MM.1S (cell line): ENCODE measurements around the gene GSTM1.

Source experiments
- DNase-seq: peaks from one replicate; pipeline ENCODE4 v3.0.0-alpha.2; 2015
- H2AFZ ChIP-seq: fragments of 300-600 bp; sonication (generic); 2 replicates; pipeline ENCODE4 v1.6.0; 2016; ENCODE audit warnings: antibody characterized with exemption, low read length
- H3F3A ChIP-seq: fragments of 300-600 bp; sonication (generic); 2 replicates; pipeline ENCODE4 v1.6.1; 2016; ENCODE audit warnings: mild to moderate bottlenecking, antibody characterized with exemption, low read length, moderate library complexity, mixed read lengths; ENCODE audit not compliant: insufficient read depth
- H3K27ac ChIP-seq: fragments of 300-600 bp; sonication (generic); 2 replicates; pipeline ENCODE4 v1.5.1; 2016; ENCODE audit warnings: mild to moderate bottlenecking, low read length
- H3K27me3 ChIP-seq: fragments of 300-600 bp; sonication (generic); replicated peaks from 2 replicates; pipeline ENCODE4 v1.6.0; 2016; ENCODE audit warnings: low read length; ENCODE audit not compliant: insufficient read depth
- H3K36me3 ChIP-seq: fragments of 300-600 bp; sonication (generic); replicated peaks from 2 replicates; pipeline ENCODE4 v1.6.1; 2016; ENCODE audit warnings: mild to moderate bottlenecking, low read length, mixed read lengths; ENCODE audit not compliant: insufficient read depth
- H3K4me1 ChIP-seq: fragments of 300-600 bp; sonication (generic); 2 replicates; pipeline ENCODE4 v1.6.1; 2016; ENCODE audit warnings: low read length, mixed read lengths
- H3K4me2 ChIP-seq: fragments of 300-600 bp; sonication (generic); 2 replicates; pipeline ENCODE4 v1.6.0; 2016; ENCODE audit warnings: low read depth, low read length
- H3K4me3 ChIP-seq: fragments of 300-600 bp; sonication (generic); 2 replicates; pipeline ENCODE4 v1.5.1; 2016; ENCODE audit warnings: low read length, mixed read lengths
- H3K79me2 ChIP-seq: fragments of 300-600 bp; sonication (generic); 2 replicates; pipeline ENCODE4 v1.6.1; 2016; ENCODE audit warnings: mixed run types, low read length, mixed read lengths
- H3K9ac ChIP-seq: fragments of 300-600 bp; sonication (generic); 2 replicates; pipeline ENCODE4 v1.6.1; 2016; ENCODE audit warnings: low read length, mixed read lengths
- H3K9me2 ChIP-seq: fragments of 300-600 bp; sonication (generic); replicated peaks from 2 replicates; pipeline ENCODE4 v1.6.1; 2016; ENCODE audit warnings: mild to moderate bottlenecking, low read length, mixed read lengths; ENCODE audit not compliant: insufficient read depth
- H3K9me3 ChIP-seq: fragments of 300-600 bp; sonication (generic); replicated peaks from 2 replicates; pipeline ENCODE4 v1.6.1; 2016; ENCODE audit warnings: mild to moderate bottlenecking, low read length, mixed read lengths; ENCODE audit not compliant: insufficient read depth
- H4K20me1 ChIP-seq: fragments of 300-600 bp; sonication (generic); 2 replicates; pipeline ENCODE4 v1.6.1; 2016; ENCODE audit warnings: mild to moderate bottlenecking, low read length, moderate library complexity, mixed read lengths; ENCODE audit not compliant: insufficient read depth
- EZH2 ChIP-seq: fragments of 300-600 bp; sonication (generic); optimal IDR thresholded peaks from 2 replicates; pipeline ENCODE3; 2017; ENCODE audit warnings: low read depth, mild to moderate bottlenecking, antibody characterized with exemption, low read length, mixed read lengths
- EZH2phosphoT487 ChIP-seq: fragments of 300-600 bp; sonication (generic); IDR thresholded peaks from 2 replicates; pipeline ENCODE4 v1.6.1; 2018; ENCODE audit warnings: antibody characterized with exemption, low read length
- TF ChIP-seq, protein P1 (sequence below): fragments of 300-600 bp; sonication (generic); IDR thresholded peaks from 2 replicates; pipeline ENCODE4 v1.5.1; 2016; ENCODE audit warnings: antibody characterized with exemption, low read length, mixed read lengths

The GSTM1 gene

DNA sequence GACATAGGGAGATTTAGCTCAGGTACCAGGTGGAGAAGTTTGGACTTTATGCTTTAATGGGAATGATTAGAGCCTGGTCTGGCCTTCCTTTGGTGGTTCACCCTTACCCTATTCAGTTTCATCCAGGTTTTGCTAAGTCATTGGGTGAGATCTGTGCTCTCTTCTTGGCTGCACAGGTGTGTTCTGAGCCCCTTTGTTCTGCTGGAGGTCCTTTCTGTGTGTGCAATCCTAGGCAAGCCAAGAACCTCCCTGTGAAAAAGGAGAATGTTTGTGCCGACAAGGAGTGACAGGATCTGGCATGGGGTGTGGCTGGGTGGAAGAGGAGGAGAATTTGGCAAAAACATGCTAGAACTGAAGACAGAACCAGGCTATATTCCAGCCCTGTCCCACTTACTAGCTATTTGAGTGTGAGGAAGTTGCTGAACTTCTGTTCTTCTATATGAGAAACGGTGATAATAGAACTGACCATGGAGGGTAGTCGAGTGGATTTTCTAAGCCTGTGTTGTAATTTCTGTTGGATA, 29.0 kb downstream of the GSTM1 start:
- H3K9ac ChIP-seq: no peak overlapping the region
- H3K4me2 ChIP-seq: no peak overlapping the region
- no peaks in the 10 kb centered on the region for H3K4me1 ChIP-seq
- no peak overlapping the region for H2AFZ ChIP-seq
- H4K20me1 ChIP-seq: no peaks in the 10 kb centered on the region
- H3K9me2 ChIP-seq: no peaks in the 10 kb centered on the region
- DNase-seq: no peak
- H3K36me3 ChIP-seq: no peaks in the 10 kb centered on the region
- H3K27ac ChIP-seq: no peak overlapping the region
- H3K27me3 ChIP-seq: no peaks in the 10 kb centered on the region
- no peak overlapping the region for H3K4me3 ChIP-seq
- no peak for TF ChIP-seq EZH2
- TF ChIP-seq, protein P1, sequence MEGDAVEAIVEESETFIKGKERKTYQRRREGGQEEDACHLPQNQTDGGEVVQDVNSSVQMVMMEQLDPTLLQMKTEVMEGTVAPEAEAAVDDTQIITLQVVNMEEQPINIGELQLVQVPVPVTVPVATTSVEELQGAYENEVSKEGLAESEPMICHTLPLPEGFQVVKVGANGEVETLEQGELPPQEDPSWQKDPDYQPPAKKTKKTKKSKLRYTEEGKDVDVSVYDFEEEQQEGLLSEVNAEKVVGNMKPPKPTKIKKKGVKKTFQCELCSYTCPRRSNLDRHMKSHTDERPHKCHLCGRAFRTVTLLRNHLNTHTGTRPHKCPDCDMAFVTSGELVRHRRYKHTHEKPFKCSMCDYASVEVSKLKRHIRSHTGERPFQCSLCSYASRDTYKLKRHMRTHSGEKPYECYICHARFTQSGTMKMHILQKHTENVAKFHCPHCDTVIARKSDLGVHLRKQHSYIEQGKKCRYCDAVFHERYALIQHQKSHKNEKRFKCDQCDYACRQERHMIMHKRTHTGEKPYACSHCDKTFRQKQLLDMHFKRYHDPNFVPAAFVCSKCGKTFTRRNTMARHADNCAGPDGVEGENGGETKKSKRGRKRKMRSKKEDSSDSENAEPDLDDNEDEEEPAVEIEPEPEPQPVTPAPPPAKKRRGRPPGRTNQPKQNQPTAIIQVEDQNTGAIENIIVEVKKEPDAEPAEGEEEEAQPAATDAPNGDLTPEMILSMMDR: no peak
- no peak for TF ChIP-seq EZH2phosphoT487
- no peaks in the 10 kb centered on the region for H3F3A ChIP-seq
- H3K9me3 ChIP-seq: no peaks in the 10 kb centered on the region
- H3K79me2 ChIP-seq: no peaks in the 10 kb centered on the region

- no peak overlapping the region for H3K27ac ChIP-seq
Observed at GRCh38 chr1:109717729-109718128, 30.1 kb downstream of the GSTM1 start.

DNA sequence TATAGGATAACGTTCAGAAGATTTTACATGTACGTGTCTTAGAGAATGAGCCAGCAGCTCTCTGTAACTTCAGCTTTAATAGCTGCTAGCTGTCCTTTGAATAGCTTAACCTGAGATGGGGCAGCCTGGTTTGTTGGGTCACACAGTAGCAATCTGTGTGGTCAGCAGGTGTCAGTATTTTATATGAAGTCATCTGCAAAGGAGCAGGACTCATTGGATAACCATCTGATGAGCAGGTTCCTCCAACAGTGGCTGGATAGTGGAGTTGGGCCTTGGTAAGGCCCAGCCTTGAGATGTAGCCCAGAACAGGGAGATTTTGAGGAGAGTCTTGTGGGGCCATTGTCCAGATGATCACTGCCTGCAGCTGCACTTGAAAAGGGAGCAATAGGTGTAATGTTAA, 30.9 kb downstream of the GSTM1 start:
- H3K36me3 ChIP-seq: no peaks in the 10 kb centered on the region
- no peak overlapping the region for H3K4me2 ChIP-seq
- H3F3A ChIP-seq: no peaks in the 10 kb centered on the region
- H3K9me3 ChIP-seq: no peaks in the 10 kb centered on the region
- TF ChIP-seq, protein P1: no peak
- TF ChIP-seq EZH2: no peak
- no peak for TF ChIP-seq EZH2phosphoT487
- no peaks in the 10 kb centered on the region for H3K4me1 ChIP-seq
- no peaks in the 10 kb centered on the region for H3K27me3 ChIP-seq
- no peaks in the 10 kb centered on the region for H4K20me1 ChIP-seq
- no peaks in the 10 kb centered on the region for H3K9me2 ChIP-seq
- no peak overlapping the region for H3K4me3 ChIP-seq
- no peak overlapping the region for H3K27ac ChIP-seq
- H3K79me2 ChIP-seq: no peaks in the 10 kb centered on the region
- H2AFZ ChIP-seq: no peak overlapping the region
- no peak for DNase-seq
- no peak overlapping the region for H3K9ac ChIP-seq

More at GRCh38 chr1:109717729-109718128, 30.1 kb downstream of the GSTM1 start:
- DNase-seq: no peak
- Histone ChIP-seq H3K9me2 (no peaks in the 10 kb centered on the region), H3K4me2 (no peak overlapping the region), H3K4me1 (no peaks in the 10 kb centered on the region), H3K4me3 (no peak overlapping the region), H4K20me1 (no peaks in the 10 kb centered on the region), H3K9ac (no peak overlapping the region), H3K9me3 (no peaks in the 10 kb centered on the region), H3K36me3 (no peaks in the 10 kb centered on the region), H3K27me3 (no peaks in the 10 kb centered on the region), H3K79me2 (no peaks in the 10 kb centered on the region), H2AFZ (no peak overlapping the region), H3F3A (no peaks in the 10 kb centered on the region)
- TF ChIP-seq EZH2 (no peak), EZH2phosphoT487 (no peak)
- TF ChIP-seq, protein P1: no peak
